Measurements from ENCODE around the gene OTUB2. TPM values are rescaled to one million over a fixed set of nuclear protein-coding genes. Genes with fewer than 3 reads are reported as not detected.

OTUB2 gene
- total RNA-seq, 5 donors from 2014 or later (not counting 1 experiment from before 2014, with no cell fraction given): 0.09 to 0.57 (median 0.28) TPM

GRCh38 chr14:94050231-94050880 lies 24.2 kb downstream of the OTUB2 start:
- ChIA-PET POLR2A (interaction anchor here (0.6 to 0.8 kb wide), 5 partner anchors 9 to 130 kb away, joined by 3 to 7 read pairs (median 3); partner anchors contain the start of gene IFI27L1 (in 1 of the 2)), CTCF (interaction anchor here (0.7 to 2.4 kb wide), 3 partner anchors 28 to 125 kb away, joined by 3 to 7 read pairs (median 3); partner anchors contain the start of genes DDX24 (in 1 of the 2) and IFI27L1 (in 1 of the 2))
- H3K9me3 ChIP-seq: no peaks in the 10 kb centered on the region
- 95% methylated on average over 3 of the region's 6 CpGs for WGBS (ENCODE audit: insufficient coverage)
- DNase-seq (peak in 1 of 35 experiments; percentile 8), ATAC-seq (replicated peaks in 1 of 4) (no peak)
- peaks cover 62% of the 10 kb centered on the region for H3K36me3 Mint-ChIP-seq
- peak overlapping the region in 1 of 2 donors; percentile 36 for H3K27ac Mint-ChIP-seq
- H3K27me3 ChIP-seq (replicated peaks in 1 of 2; ENCODE audit: control insufficient read depth in 2 of 2, extremely low read depth in 1 of 2, insufficient read depth in 2 of 2, low read length in 1 of 2): no peaks in the 10 kb centered on the region
- H3K27ac ChIP-seq (ENCODE audit: low read length): no peak overlapping the region
- no peaks in the 10 kb centered on the region for H3K27me3 Mint-ChIP-seq
- H3K4me3 ChIP-seq (ENCODE audit: control insufficient read depth in 1 of 2, extremely low read depth in 1 of 2, low read length in 1 of 2): no peak overlapping the region
- no peaks in the 10 kb centered on the region for H3K9me3 Mint-ChIP-seq
- H3K4me1 ChIP-seq (ENCODE audit: control insufficient read depth in 1 of 2, extremely low read depth in 1 of 2, insufficient read depth in 2 of 2, low read length in 2 of 2): no peaks in the 10 kb centered on the region
- H3K36me3 ChIP-seq (ENCODE audit: control insufficient read depth in 2 of 2, extremely low read depth in 1 of 2, insufficient read depth in 1 of 2, low read length in 1 of 2): peaks cover 26 to 91% of the 10 kb centered on the region in 2 donors
- H3K4me3 Mint-ChIP-seq: no peak overlapping the region
- H3K4me1 Mint-ChIP-seq: peaks cover 4 to 20% (median 8%) of the 10 kb centered on the region in 3 donors

- no peaks in the 10 kb centered on the region for H3K9me3 ChIP-seq
- no peaks in the 10 kb centered on the region for H3K27me3 ChIP-seq (replicated peaks in 1 of 2; ENCODE audit: control insufficient read depth in 2 of 2, extremely low read depth in 1 of 2, insufficient read depth in 2 of 2, low read length in 1 of 2)
- ATAC-seq (replicated peaks in 1 of 4): no peak
- Mint-ChIP-seq H3K4me3 (peak overlapping the region in 1 of 3 donors; percentile 27), H3K27ac (peak overlapping the region in 1 of 2 donors; percentile 22), H3K9me3 (no peaks in the 10 kb centered on the region), H3K4me1 (peaks cover 7 to 27% (median 14%) of the 10 kb centered on the region in 3 donors), H3K36me3 (peaks cover 66% of the 10 kb centered on the region), H3K27me3 (no peaks in the 10 kb centered on the region)
- H3K27ac ChIP-seq (ENCODE audit: low read length): no peak overlapping the region
- peaks cover under 1 to 1% of the 10 kb centered on the region in 2 experiments for H3K4me1 ChIP-seq (ENCODE audit: control insufficient read depth in 1 of 2, extremely low read depth in 1 of 2, insufficient read depth in 2 of 2, low read length in 2 of 2)
- 94% methylated on average over 4 of the region's 9 CpGs for WGBS (ENCODE audit: insufficient coverage)
- CTCF ChIA-PET: interaction anchor here (0.7 to 2.4 kb wide), 3 partner anchors 31 to 124 kb away, joined by 3 to 7 read pairs (median 5); partner anchors contain the start of genes DDX24 (in 1 of the 2) and IFI27L1 (in 1 of the 2)
- H3K4me3 ChIP-seq (ENCODE audit: control insufficient read depth in 1 of 2, extremely low read depth in 1 of 2, low read length in 1 of 2): no peak overlapping the region
- POLR2A ChIA-PET: interaction anchor here (0.6 to 1.0 kb wide), 5 partner anchors 8 to 130 kb away, joined by 3 to 8 read pairs (median 7); no protein-coding TSS in a partner anchor
- H3K36me3 ChIP-seq (ENCODE audit: control insufficient read depth in 2 of 2, extremely low read depth in 1 of 2, insufficient read depth in 1 of 2, low read length in 1 of 2): peaks cover 26 to 95% of the 10 kb centered on the region in 2 donors
- peak in 1 of 35 experiments; percentile 12 for DNase-seq
Measured at GRCh38 chr14:94051115-94051514, 25.0 kb downstream of the OTUB2 start.

GRCh38 chr14:94051779-94052178 lies 25.6 kb downstream of the OTUB2 start:
- Mint-ChIP-seq H3K9me3 (no peaks in the 10 kb centered on the region), H3K4me3 (peak overlapping the region in 1 of 3 donors; percentile 13), H3K27me3 (no peaks in the 10 kb centered on the region), H3K4me1 (peaks cover 11 to 34% (median 20%) of the 10 kb centered on the region in 3 donors), H3K27ac (peak overlapping the region in 1 of 2 donors; percentile 55), H3K36me3 (peaks cover 72% of the 10 kb centered on the region)
- Histone ChIP-seq H3K4me3 (ENCODE audit: control insufficient read depth in 1 of 2, extremely low read depth in 1 of 2, low read length in 1 of 2) (no peak overlapping the region), H3K27me3 (replicated peaks in 1 of 2; ENCODE audit: control insufficient read depth in 2 of 2, extremely low read depth in 1 of 2, insufficient read depth in 2 of 2, low read length in 1 of 2) (no peaks in the 10 kb centered on the region), H3K36me3 (ENCODE audit: control insufficient read depth in 2 of 2, extremely low read depth in 1 of 2, insufficient read depth in 1 of 2, low read length in 1 of 2) (peaks cover 25 to 98% of the 10 kb centered on the region in 2 donors), H3K27ac (ENCODE audit: low read length) (no peak overlapping the region), H3K4me1 (ENCODE audit: control insufficient read depth in 1 of 2, extremely low read depth in 1 of 2, insufficient read depth in 2 of 2, low read length in 2 of 2) (peaks cover 7% of the 10 kb centered on the region in 2 experiments), H3K9me3 (no peaks in the 10 kb centered on the region)
- WGBS (ENCODE audit: insufficient coverage): 94% methylated on average over 2 of the region's 3 CpGs
- ChIA-PET POLR2A (interaction anchor here in 1 of 2 donors (1.0 to 1.1 kb wide), 3 partner anchors 16 to 30 kb away, joined by 3 to 5 read pairs (median 4); partner anchors contain the start of genes DDX24 and IFI27L1), CTCF (interaction anchor here (1.0 to 2.2 kb wide), 2 partner anchors 17 to 85 kb away, joined by 3 to 5 read pairs; no protein-coding TSS in a partner anchor)
- DNase-seq (peak in 1 of 35 experiments; percentile 7), ATAC-seq (replicated peaks in 1 of 4) (no peak)

GRCh38 chr14:94052199-94052598 lies 26.1 kb downstream of the OTUB2 start:
- H3K27ac Mint-ChIP-seq: peak overlapping the region in 1 of 2 donors; percentile 55
- H3K4me3 Mint-ChIP-seq: no peak overlapping the region
- H3K36me3 Mint-ChIP-seq: peaks cover 72% of the 10 kb centered on the region
- WGBS (ENCODE audit: insufficient coverage): no CpG with 5 or more reads among the region's 1 CpG
- Histone ChIP-seq H3K27ac (ENCODE audit: low read length) (no peak overlapping the region), H3K36me3 (ENCODE audit: control insufficient read depth in 2 of 2, extremely low read depth in 1 of 2, insufficient read depth in 1 of 2, low read length in 1 of 2) (peaks cover 22 to 95% of the 10 kb centered on the region in 2 donors), H3K4me3 (ENCODE audit: control insufficient read depth in 1 of 2, extremely low read depth in 1 of 2, low read length in 1 of 2) (no peak overlapping the region), H3K27me3 (replicated peaks in 1 of 2; ENCODE audit: control insufficient read depth in 2 of 2, extremely low read depth in 1 of 2, insufficient read depth in 2 of 2, low read length in 1 of 2) (no peaks in the 10 kb centered on the region), H3K9me3 (no peaks in the 10 kb centered on the region), H3K4me1 (ENCODE audit: control insufficient read depth in 1 of 2, extremely low read depth in 1 of 2, insufficient read depth in 2 of 2, low read length in 2 of 2) (peaks cover 10 to 11% of the 10 kb centered on the region in 2 experiments)
- ATAC-seq (replicated peaks in 1 of 4) (no peak), DNase-seq (no peak)
- ChIA-PET POLR2A (interaction anchor here in 1 of 2 donors (1.0 to 1.1 kb wide), 3 partner anchors 16 to 29 kb away, joined by 3 to 5 read pairs (median 4); partner anchors contain the start of genes DDX24 and IFI27L1), CTCF (interaction anchor here (1.0 to 2.2 kb wide), 3 partner anchors 16 to 84 kb away, joined by 3 to 5 read pairs (median 3); no protein-coding TSS in a partner anchor)
- no peaks in the 10 kb centered on the region for H3K9me3 Mint-ChIP-seq
- peaks cover 15 to 38% (median 25%) of the 10 kb centered on the region in 3 donors for H3K4me1 Mint-ChIP-seq
- H3K27me3 Mint-ChIP-seq: no peaks in the 10 kb centered on the region

- H3K4me1 ChIP-seq (ENCODE audit: control insufficient read depth in 1 of 2, extremely low read depth in 1 of 2, insufficient read depth in 2 of 2, low read length in 2 of 2): peaks cover 12 to 14% of the 10 kb centered on the region in 2 experiments
- H3K36me3 ChIP-seq (ENCODE audit: control insufficient read depth in 2 of 2, extremely low read depth in 1 of 2, insufficient read depth in 1 of 2, low read length in 1 of 2): peaks cover 22 to 95% of the 10 kb centered on the region in 2 donors
- Mint-ChIP-seq H3K27me3 (no peaks in the 10 kb centered on the region), H3K36me3 (peaks cover 74% of the 10 kb centered on the region), H3K4me1 (peaks cover 20 to 43% (median 29%) of the 10 kb centered on the region in 3 donors), H3K4me3 (no peak overlapping the region), H3K9me3 (no peaks in the 10 kb centered on the region), H3K27ac (no peak overlapping the region)
- POLR2A ChIA-PET: interaction anchor here in 1 of 2 donors (1.1 kb wide), 1 partner anchor 15 kb away, joined by 3 read pairs; no protein-coding TSS in a partner anchor
- no peak overlapping the region for H3K4me3 ChIP-seq (ENCODE audit: control insufficient read depth in 1 of 2, extremely low read depth in 1 of 2, low read length in 1 of 2)
- CTCF ChIA-PET: interaction anchor here in 1 of 2 donors (0.6 to 2.2 kb wide), 3 partner anchors 14 to 84 kb away, joined by 3 to 5 read pairs (median 3); no protein-coding TSS in a partner anchor
- DNase-seq (peak in 1 of 35 experiments; percentile 4), ATAC-seq (replicated peaks in 1 of 4) (no peak)
- no CpG with 5 or more reads among the region's 4 CpGs for WGBS (ENCODE audit: insufficient coverage)
- H3K9me3 ChIP-seq: no peaks in the 10 kb centered on the region
- no peaks in the 10 kb centered on the region for H3K27me3 ChIP-seq (replicated peaks in 1 of 2; ENCODE audit: control insufficient read depth in 2 of 2, extremely low read depth in 1 of 2, insufficient read depth in 2 of 2, low read length in 1 of 2)
- no peak overlapping the region for H3K27ac ChIP-seq (ENCODE audit: low read length)
Measured at GRCh38 chr14:94052662-94053061, 26.5 kb downstream of the OTUB2 start.

- ATAC-seq (replicated peaks in 1 of 4): no peak
- DNase-seq: peak in 1 of 35 experiments; percentile 6
- H3K4me3 Mint-ChIP-seq: no peak overlapping the region
- no peak overlapping the region for H3K27ac Mint-ChIP-seq
- H3K9me3 ChIP-seq: no peaks in the 10 kb centered on the region
- ChIA-PET CTCF (no interaction called here), POLR2A (no interaction called here)
- peaks cover 21 to 30% of the 10 kb centered on the region in 2 experiments for H3K4me1 ChIP-seq (ENCODE audit: control insufficient read depth in 1 of 2, extremely low read depth in 1 of 2, insufficient read depth in 2 of 2, low read length in 2 of 2)
- H3K27me3 Mint-ChIP-seq: no peaks in the 10 kb centered on the region
- H3K4me3 ChIP-seq (ENCODE audit: control insufficient read depth in 1 of 2, extremely low read depth in 1 of 2, low read length in 1 of 2): no peak overlapping the region
- no peaks in the 10 kb centered on the region for H3K9me3 Mint-ChIP-seq
- H3K36me3 Mint-ChIP-seq: peaks cover 80% of the 10 kb centered on the region
- H3K4me1 Mint-ChIP-seq: peaks cover 37 to 60% (median 47%) of the 10 kb centered on the region in 3 donors
- H3K27me3 ChIP-seq (replicated peaks in 1 of 2; ENCODE audit: control insufficient read depth in 2 of 2, extremely low read depth in 1 of 2, insufficient read depth in 2 of 2, low read length in 1 of 2): no peaks in the 10 kb centered on the region
- no peak overlapping the region for H3K27ac ChIP-seq (ENCODE audit: low read length)
- H3K36me3 ChIP-seq (ENCODE audit: control insufficient read depth in 2 of 2, extremely low read depth in 1 of 2, insufficient read depth in 1 of 2, low read length in 1 of 2): peaks cover 22 to 94% of the 10 kb centered on the region in 2 donors
- no CpG with 5 or more reads among the region's 1 CpG for WGBS (ENCODE audit: insufficient coverage)
Measured at GRCh38 chr14:94054401-94054800, 28.3 kb downstream of the OTUB2 start.
